Activated naive CD8-positive, alpha-beta T cell (primary cell): ENCODE measurements around the gene ETV4.

Experiments used
- H3K27ac Mint-ChIP-seq: one replicate; pipeline ENCODE4 v1.8.0; 2021; ENCODE audit warnings: mixed read lengths
- H3K27me3 Mint-ChIP-seq: one replicate; pipeline ENCODE4 v1.8.0; 2021; ENCODE audit warnings: mixed read lengths
- H3K36me3 Mint-ChIP-seq: one replicate; pipeline ENCODE4 v1.8.0; 2021; ENCODE audit warnings: mixed read lengths
- H3K4me1 Mint-ChIP-seq: one replicate; pipeline ENCODE4 v1.8.0; 2021; ENCODE audit warnings: low read depth, mixed read lengths
- H3K4me3 Mint-ChIP-seq: one replicate; pipeline ENCODE4 v1.8.0; 2021; ENCODE audit warnings: mild to moderate bottlenecking, mixed read lengths
- H3K9me3 Mint-ChIP-seq: one replicate; pipeline ENCODE4 v1.8.0; 2021; ENCODE audit warnings: low read depth, mixed read lengths

ETV4 gene

GRCh38 chr17:43546319-43547188 lies at the start of gene ETV4:
ETV4 (minus strand) TSS chr17:43546340; CDS start chr17:43545617, 723 bp downstream.
- H3K4me1 Mint-ChIP-seq: peaks cover 18% of the 10 kb centered on the region
- H3K27ac Mint-ChIP-seq: peak within 1 kb of the TSS; percentile 41
- no peaks in the 10 kb centered on the region for H3K36me3 Mint-ChIP-seq
- H3K27me3 Mint-ChIP-seq: peaks cover 29% of the 10 kb centered on the region
- no peaks in the 10 kb centered on the region for H3K9me3 Mint-ChIP-seq
- peak within 1 kb of the TSS; percentile 88 for H3K4me3 Mint-ChIP-seq

GRCh38 chr17:43595466-43595865 lies 49.3 kb upstream of the ETV4 start:
- H3K9me3 Mint-ChIP-seq: no peaks in the 10 kb centered on the region
- H3K36me3 Mint-ChIP-seq: no peaks in the 10 kb centered on the region
- no peak overlapping the region for H3K27ac Mint-ChIP-seq
- no peaks in the 10 kb centered on the region for H3K4me1 Mint-ChIP-seq
- H3K4me3 Mint-ChIP-seq: no peak overlapping the region
- H3K27me3 Mint-ChIP-seq: no peaks in the 10 kb centered on the region

- Mint-ChIP-seq H3K9me3 (no peaks in the 10 kb centered on the region), H3K27me3 (no peaks in the 10 kb centered on the region), H3K4me1 (no peaks in the 10 kb centered on the region), H3K36me3 (no peaks in the 10 kb centered on the region), H3K4me3 (no peak overlapping the region), H3K27ac (no peak overlapping the region)
Observed at GRCh38 chr17:43591779-43592562, 45.8 kb upstream of the ETV4 start.

GRCh38 chr17:43591001-43591400 lies 44.9 kb upstream of the ETV4 start:
- Mint-ChIP-seq H3K4me3 (no peak overlapping the region), H3K27ac (no peak overlapping the region), H3K9me3 (no peaks in the 10 kb centered on the region), H3K27me3 (no peaks in the 10 kb centered on the region), H3K4me1 (no peaks in the 10 kb centered on the region), H3K36me3 (no peaks in the 10 kb centered on the region)

- H3K27ac Mint-ChIP-seq: no peak overlapping the region
- no peak overlapping the region for H3K4me3 Mint-ChIP-seq
- no peaks in the 10 kb centered on the region for H3K27me3 Mint-ChIP-seq
- no peaks in the 10 kb centered on the region for H3K36me3 Mint-ChIP-seq
- no peaks in the 10 kb centered on the region for H3K9me3 Mint-ChIP-seq
- no peaks in the 10 kb centered on the region for H3K4me1 Mint-ChIP-seq
Observed at GRCh38 chr17:43588664-43589435, 42.7 kb upstream of the ETV4 start.

GRCh38 chr17:43588121-43588520 lies 42.0 kb upstream of the ETV4 start:
- Mint-ChIP-seq H3K36me3 (no peaks in the 10 kb centered on the region), H3K4me1 (no peaks in the 10 kb centered on the region), H3K27me3 (no peaks in the 10 kb centered on the region), H3K9me3 (no peaks in the 10 kb centered on the region), H3K27ac (no peak overlapping the region), H3K4me3 (no peak overlapping the region)

GRCh38 chr17:43587647-43588046 lies 41.5 kb upstream of the ETV4 start:
- Mint-ChIP-seq H3K9me3 (no peaks in the 10 kb centered on the region), H3K36me3 (no peaks in the 10 kb centered on the region), H3K4me3 (no peak overlapping the region), H3K27me3 (no peaks in the 10 kb centered on the region), H3K4me1 (no peaks in the 10 kb centered on the region), H3K27ac (no peak overlapping the region)

GRCh38 chr17:43584666-43585102 lies 38.5 kb upstream of the ETV4 start:
- Mint-ChIP-seq H3K9me3 (no peaks in the 10 kb centered on the region), H3K27me3 (no peaks in the 10 kb centered on the region), H3K4me1 (peaks cover 2% of the 10 kb centered on the region)

GRCh38 chr17:43583332-43583731 lies 37.2 kb upstream of the ETV4 start:
- Mint-ChIP-seq H3K9me3 (no peaks in the 10 kb centered on the region), H3K4me3 (no peak overlapping the region), H3K4me1 (peaks cover 14% of the 10 kb centered on the region), H3K36me3 (no peaks in the 10 kb centered on the region), H3K27me3 (no peaks in the 10 kb centered on the region), H3K27ac (no peak overlapping the region)

More at GRCh38 chr17:43584666-43585102, 38.5 kb upstream of the ETV4 start:
- no peak overlapping the region for H3K27ac Mint-ChIP-seq
- no peak overlapping the region for H3K4me3 Mint-ChIP-seq
- no peaks in the 10 kb centered on the region for H3K36me3 Mint-ChIP-seq

GRCh38 chr17:43581613-43582012 lies 35.5 kb upstream of the ETV4 start:
- H3K9me3 Mint-ChIP-seq: no peaks in the 10 kb centered on the region
- no peak overlapping the region for H3K27ac Mint-ChIP-seq
- no peaks in the 10 kb centered on the region for H3K27me3 Mint-ChIP-seq
- peaks cover 15% of the 10 kb centered on the region for H3K4me1 Mint-ChIP-seq
- no peaks in the 10 kb centered on the region for H3K36me3 Mint-ChIP-seq
- no peak overlapping the region for H3K4me3 Mint-ChIP-seq

- H3K27ac Mint-ChIP-seq: no peak overlapping the region
- H3K36me3 Mint-ChIP-seq: no peaks in the 10 kb centered on the region
- no peaks in the 10 kb centered on the region for H3K9me3 Mint-ChIP-seq
- H3K4me3 Mint-ChIP-seq: no peak overlapping the region
- H3K4me1 Mint-ChIP-seq: peaks cover 15% of the 10 kb centered on the region
- no peaks in the 10 kb centered on the region for H3K27me3 Mint-ChIP-seq
Observed at GRCh38 chr17:43581130-43581529, 35.0 kb upstream of the ETV4 start.

GRCh38 chr17:43579566-43580140 lies 33.5 kb upstream of the ETV4 start:
- Mint-ChIP-seq H3K27me3 (no peaks in the 10 kb centered on the region), H3K27ac (peak overlapping the region; percentile 73), H3K36me3 (no peaks in the 10 kb centered on the region), H3K4me1 (peaks cover 15% of the 10 kb centered on the region), H3K9me3 (no peaks in the 10 kb centered on the region), H3K4me3 (no peak overlapping the region)

- Mint-ChIP-seq H3K9me3 (no peaks in the 10 kb centered on the region), H3K27me3 (no peaks in the 10 kb centered on the region), H3K4me3 (no peak overlapping the region), H3K27ac (no peak overlapping the region), H3K4me1 (peaks cover 15% of the 10 kb centered on the region), H3K36me3 (no peaks in the 10 kb centered on the region)
Observed at GRCh38 chr17:43578699-43579565, 32.8 kb upstream of the ETV4 start.

GRCh38 chr17:43578404-43578698 lies 32.2 kb upstream of the ETV4 start:
- no peaks in the 10 kb centered on the region for H3K9me3 Mint-ChIP-seq
- H3K4me1 Mint-ChIP-seq: peaks cover 15% of the 10 kb centered on the region
- H3K4me3 Mint-ChIP-seq: no peak overlapping the region
- H3K36me3 Mint-ChIP-seq: no peaks in the 10 kb centered on the region
- H3K27ac Mint-ChIP-seq: no peak overlapping the region
- no peaks in the 10 kb centered on the region for H3K27me3 Mint-ChIP-seq
